IPS DF 6.9 (cell line): Measurements from ENCODE around the gene OR52B2.

Experiments
- DNase-seq: peaks from one replicate; pipeline ENCODE4 v3.0.0-alpha.2; 2013; ENCODE audit warnings: low read depth, low spot score
- H3K27ac ChIP-seq: one replicate; pipeline ENCODE4 v1.5.1; 2013; ENCODE audit warnings: low read length, control low read depth
- H3K27me3 ChIP-seq: 2 replicates; pipeline ENCODE4 v1.6.1; 2013; ENCODE audit warnings: mild to moderate bottlenecking, low read length; ENCODE audit not compliant: control insufficient read depth, insufficient read depth
- H3K36me3 ChIP-seq: 2 replicates; pipeline ENCODE4 v1.6.1; 2013; ENCODE audit warnings: low read length; ENCODE audit not compliant: control insufficient read depth, insufficient read depth
- H3K4me1 ChIP-seq: 2 replicates; pipeline ENCODE4 v1.6.1; 2013; ENCODE audit warnings: low read length; ENCODE audit not compliant: control insufficient read depth, insufficient read depth
- H3K4me3 ChIP-seq: 2 replicates; pipeline ENCODE4 v1.5.1; 2013; ENCODE audit warnings: mild to moderate bottlenecking, low read length
- H3K9me3 ChIP-seq: 2 replicates; pipeline ENCODE4 v1.6.1; 2013; ENCODE audit warnings: low read length, inconsistent platforms; ENCODE audit not compliant: control insufficient read depth, insufficient read depth
- WGBS: extraction: QIAGEN DNeasy Blood & Tissue Kit; methylation state at CpG from one replicate; pipeline ENCODE4 v1.1.7; 2013; ENCODE audit warnings: mixed read lengths, missing lambda C conversion rate; ENCODE audit not compliant: insufficient read length, insufficient coverage; 5-methylcytosine and 5-hydroxymethylcytosine counted together

OR52B2 gene

GRCh38 chr11:6203327-6203726, 33.2 kb upstream of the OR52B2 start:
- Histone ChIP-seq H3K27me3 (no peaks in the 10 kb centered on the region), H3K9me3 (no peaks in the 10 kb centered on the region), H3K27ac (no peak overlapping the region), H3K4me3 (no peak overlapping the region), H3K4me1 (no peaks in the 10 kb centered on the region), H3K36me3 (no peaks in the 10 kb centered on the region)
- no peak for DNase-seq
- no CpG with 5 or more reads among the region's 3 CpGs for WGBS

GRCh38 chr11:6202041-6202440, 31.9 kb upstream of the OR52B2 start:
- Histone ChIP-seq H3K27me3 (no peaks in the 10 kb centered on the region), H3K9me3 (no peaks in the 10 kb centered on the region), H3K4me3 (no peak overlapping the region), H3K4me1 (no peaks in the 10 kb centered on the region), H3K36me3 (no peaks in the 10 kb centered on the region), H3K27ac (no peak overlapping the region)
- no CpG with 5 or more reads among the region's 1 CpG for WGBS
- DNase-seq, result no peak

GRCh38 chr11:6201481-6201880, 31.4 kb upstream of the OR52B2 start:
- no peak for DNase-seq
- H3K4me3 ChIP-seq, result no peak overlapping the region
- H3K27ac ChIP-seq, result no peak overlapping the region
- no peaks in the 10 kb centered on the region for H3K36me3 ChIP-seq
- H3K27me3 ChIP-seq, result no peaks in the 10 kb centered on the region
- no CpG with 5 or more reads among the region's 2 CpGs for WGBS
- no peaks in the 10 kb centered on the region for H3K9me3 ChIP-seq
- H3K4me1 ChIP-seq, result no peaks in the 10 kb centered on the region

- H3K27me3 ChIP-seq, result no peaks in the 10 kb centered on the region
- H3K27ac ChIP-seq, result no peak overlapping the region
- no peaks in the 10 kb centered on the region for H3K4me1 ChIP-seq
- WGBS, result no CpG with 5 or more reads among the region's 4 CpGs
- no peak for DNase-seq
- no peak overlapping the region for H3K4me3 ChIP-seq
- no peaks in the 10 kb centered on the region for H3K9me3 ChIP-seq
- H3K36me3 ChIP-seq, result no peaks in the 10 kb centered on the region
Measured at GRCh38 chr11:6200975-6201374, 30.8 kb upstream of the OR52B2 start.

GRCh38 chr11:6199174-6199810, 29.2 kb upstream of the OR52B2 start, which contains the start of gene OR52W1:
OR52W1 (plus strand) TSS chr11:6199224; CDS start chr11:6199224, 0 bp downstream.
- no peak for DNase-seq
- no peaks in the 10 kb centered on the region for H3K9me3 ChIP-seq
- H3K4me3 ChIP-seq, result no peak within 1 kb of the TSS
- H3K4me1 ChIP-seq, result no peaks in the 10 kb centered on the region
- H3K27ac ChIP-seq, result no peak within 1 kb of the TSS
- H3K27me3 ChIP-seq, result no peaks in the 10 kb centered on the region
- H3K36me3 ChIP-seq, result no peaks in the 10 kb centered on the region
- WGBS, result no CpG with 5 or more reads among the region's 5 CpGs

GRCh38 chr11:6197466-6198200, 27.5 kb upstream of the OR52B2 start:
- H3K4me1 ChIP-seq, result no peaks in the 10 kb centered on the region
- no peak overlapping the region for H3K27ac ChIP-seq
- H3K36me3 ChIP-seq, result no peaks in the 10 kb centered on the region
- DNase-seq, result no peak
- H3K9me3 ChIP-seq, result no peaks in the 10 kb centered on the region
- H3K4me3 ChIP-seq, result no peak overlapping the region
- no CpG with 5 or more reads among the region's 4 CpGs for WGBS
- H3K27me3 ChIP-seq, result no peaks in the 10 kb centered on the region

GRCh38 chr11:6196396-6196795, 26.3 kb upstream of the OR52B2 start:
- Histone ChIP-seq H3K27ac (no peak overlapping the region), H3K36me3 (no peaks in the 10 kb centered on the region), H3K4me3 (no peak overlapping the region), H3K9me3 (no peaks in the 10 kb centered on the region), H3K27me3 (no peaks in the 10 kb centered on the region), H3K4me1 (no peaks in the 10 kb centered on the region)
- no peak for DNase-seq
- WGBS, result no CpG with 5 or more reads among the region's 4 CpGs

- Histone ChIP-seq H3K4me3 (no peak overlapping the region), H3K36me3 (no peaks in the 10 kb centered on the region), H3K4me1 (no peaks in the 10 kb centered on the region), H3K27me3 (no peaks in the 10 kb centered on the region), H3K27ac (no peak overlapping the region), H3K9me3 (no peaks in the 10 kb centered on the region)
- no CpG with 5 or more reads among the region's 1 CpG for WGBS
- no peak for DNase-seq
Measured at GRCh38 chr11:6194065-6194581, 24.0 kb upstream of the OR52B2 start.

- Histone ChIP-seq H3K4me3 (no peak overlapping the region), H3K27ac (no peak overlapping the region), H3K27me3 (no peaks in the 10 kb centered on the region), H3K36me3 (no peaks in the 10 kb centered on the region), H3K4me1 (no peaks in the 10 kb centered on the region), H3K9me3 (no peaks in the 10 kb centered on the region)
- no peak for DNase-seq
Measured at GRCh38 chr11:6191742-6192141, 21.6 kb upstream of the OR52B2 start.

- H3K4me3 ChIP-seq, result no peak overlapping the region
- H3K27me3 ChIP-seq, result no peaks in the 10 kb centered on the region
- H3K36me3 ChIP-seq, result no peaks in the 10 kb centered on the region
- no peak for DNase-seq
- no peak overlapping the region for H3K27ac ChIP-seq
- WGBS, result no CpG with 5 or more reads among the region's 2 CpGs
- H3K9me3 ChIP-seq, result no peaks in the 10 kb centered on the region
- no peaks in the 10 kb centered on the region for H3K4me1 ChIP-seq
Measured at GRCh38 chr11:6175440-6175839, 5.3 kb upstream of the OR52B2 start.
